ENCODE data around the gene KCNG2. TPM values are rescaled to one million over a fixed set of nuclear protein-coding genes. Genes with fewer than 3 reads are reported as not detected.
A peak's percentile ranks its signal among the peaks of the same experiment; 100 is the strongest.

The KCNG2 gene
- total and polyA plus RNA-seq, 2 of the 13 experiments (the other 11 are each of a cell fraction or from before 2014, with no cell fraction given) = not detected

DNA sequence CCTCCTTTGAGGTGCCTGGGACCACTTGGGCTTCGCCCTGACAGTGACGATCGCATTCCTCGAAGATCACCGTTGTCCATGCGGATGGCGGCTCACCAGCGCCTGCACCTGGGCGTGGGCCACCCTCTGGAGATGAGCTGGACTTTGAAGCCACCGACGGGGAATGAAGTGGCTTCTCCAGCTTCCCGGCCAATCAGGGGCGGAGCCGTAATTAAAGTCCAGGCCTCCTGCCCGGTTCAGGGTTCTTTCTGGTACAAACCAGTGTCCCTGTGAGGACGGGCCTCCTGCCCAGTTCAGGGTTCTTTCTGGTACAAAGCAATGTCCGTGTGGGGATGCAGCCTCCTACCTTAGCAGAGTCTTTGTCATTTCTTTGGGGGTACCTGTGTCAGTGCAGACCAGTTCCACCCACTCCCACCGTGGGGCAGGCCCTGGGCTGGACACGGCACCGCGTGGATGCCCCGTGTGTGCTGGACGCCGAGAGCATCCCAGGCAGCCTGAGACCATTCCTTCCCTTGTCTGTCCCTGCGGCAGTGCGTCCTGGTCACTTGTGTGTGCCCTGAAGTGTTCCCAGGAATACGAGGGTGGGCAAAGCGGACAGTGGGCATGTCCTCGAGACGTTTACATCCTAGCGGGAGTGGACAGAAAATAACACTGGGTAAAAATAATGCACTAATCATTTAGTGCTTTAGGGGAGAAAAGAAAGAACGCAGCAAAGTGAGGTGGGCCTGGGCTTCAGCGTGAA is 55.0 kb downstream of the KCNG2 start (continued):
- TF ChIP-seq, protein P1, sequence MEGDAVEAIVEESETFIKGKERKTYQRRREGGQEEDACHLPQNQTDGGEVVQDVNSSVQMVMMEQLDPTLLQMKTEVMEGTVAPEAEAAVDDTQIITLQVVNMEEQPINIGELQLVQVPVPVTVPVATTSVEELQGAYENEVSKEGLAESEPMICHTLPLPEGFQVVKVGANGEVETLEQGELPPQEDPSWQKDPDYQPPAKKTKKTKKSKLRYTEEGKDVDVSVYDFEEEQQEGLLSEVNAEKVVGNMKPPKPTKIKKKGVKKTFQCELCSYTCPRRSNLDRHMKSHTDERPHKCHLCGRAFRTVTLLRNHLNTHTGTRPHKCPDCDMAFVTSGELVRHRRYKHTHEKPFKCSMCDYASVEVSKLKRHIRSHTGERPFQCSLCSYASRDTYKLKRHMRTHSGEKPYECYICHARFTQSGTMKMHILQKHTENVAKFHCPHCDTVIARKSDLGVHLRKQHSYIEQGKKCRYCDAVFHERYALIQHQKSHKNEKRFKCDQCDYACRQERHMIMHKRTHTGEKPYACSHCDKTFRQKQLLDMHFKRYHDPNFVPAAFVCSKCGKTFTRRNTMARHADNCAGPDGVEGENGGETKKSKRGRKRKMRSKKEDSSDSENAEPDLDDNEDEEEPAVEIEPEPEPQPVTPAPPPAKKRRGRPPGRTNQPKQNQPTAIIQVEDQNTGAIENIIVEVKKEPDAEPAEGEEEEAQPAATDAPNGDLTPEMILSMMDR (CRISPR knock-in tag; IDR thresholded peaks at IDR 0.05) = peak; percentile 31; the same call in 1 of the 2 replicates
- no peak for TF ChIP-seq ZBTB38 (CRISPR knock-in tag; IDR thresholded peaks at IDR 0.05)
- peak; percentile 17; the same call in 1 of the 2 replicates for TF ChIP-seq SP5 (CRISPR knock-in tag; IDR thresholded peaks at IDR 0.05; ENCODE audit: borderline replicate concordance, low read depth)
- TF ChIP-seq ZNF720 (CRISPR knock-in tag; IDR thresholded peaks at IDR 0.05) = no peak
- TF ChIP-seq MEIS1 (CRISPR knock-in tag; IDR thresholded peaks at IDR 0.05; ENCODE audit: borderline replicate concordance) = 0 out of 2 replicates have a peak, but pooled peaks have one; percentile 7
- TF ChIP-seq ZNF331 (CRISPR knock-in tag; IDR thresholded peaks at IDR 0.05) = no peak
- no peak for TF ChIP-seq STAT5B (CRISPR knock-in tag; IDR thresholded peaks at IDR 0.05)
- TF ChIP-seq HNRNPK (IDR thresholded peaks at IDR 0.05; ENCODE audit: low read depth, low read length, poor library complexity, severe bottlenecking) = no peak
- TF ChIP-seq REXO4 (CRISPR knock-in tag; IDR thresholded peaks at IDR 0.05; ENCODE audit: borderline replicate concordance) = no peak
- no peak for TF ChIP-seq NR1H2 (CRISPR knock-in tag; IDR thresholded peaks at IDR 0.05; ENCODE audit: borderline replicate concordance, low read depth)
- TF ChIP-seq ZBTB44 (CRISPR knock-in tag; IDR thresholded peaks at IDR 0.05) = no peak
- 0 out of 2 replicates have a peak, but pooled peaks have one; percentile 12 for TF ChIP-seq ZNF768 (CRISPR knock-in tag; IDR thresholded peaks at IDR 0.05)
- TF ChIP-seq ZNF24 (IDR thresholded peaks at IDR 0.05) = no peak
- 0 out of 2 replicates have a peak, but pooled peaks have one; percentile 15 for TF ChIP-seq HDAC1 (CRISPR knock-in tag; IDR thresholded peaks at IDR 0.05)
- TF ChIP-seq, protein P2, sequence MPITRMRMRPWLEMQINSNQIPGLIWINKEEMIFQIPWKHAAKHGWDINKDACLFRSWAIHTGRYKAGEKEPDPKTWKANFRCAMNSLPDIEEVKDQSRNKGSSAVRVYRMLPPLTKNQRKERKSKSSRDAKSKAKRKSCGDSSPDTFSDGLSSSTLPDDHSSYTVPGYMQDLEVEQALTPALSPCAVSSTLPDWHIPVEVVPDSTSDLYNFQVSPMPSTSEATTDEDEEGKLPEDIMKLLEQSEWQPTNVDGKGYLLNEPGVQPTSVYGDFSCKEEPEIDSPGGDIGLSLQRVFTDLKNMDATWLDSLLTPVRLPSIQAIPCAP (CRISPR knock-in tag; IDR thresholded peaks at IDR 0.05; ENCODE audit: low read depth) = no peak
- no peak for TF ChIP-seq NFE2L2 (IDR thresholded peaks at IDR 0.05; ENCODE audit: low read length)
- TF ChIP-seq ZNF3 (CRISPR knock-in tag; IDR thresholded peaks at IDR 0.05) = no peak
- no peak for TF ChIP-seq PPARG (CRISPR knock-in tag; conservative IDR thresholded peaks at IDR 0.05)
- TF ChIP-seq HHEX (CRISPR knock-in tag; IDR thresholded peaks at IDR 0.05) = no peak

All from HepG2 (cell line).